ENCODE data around the gene RNF217.
"Not testable (repeated sequence)": the region's sequence is repeated elsewhere in the genome, so short reads cannot be mapped to it uniquely, and the experiment has no call there.

RNF217 gene

GRCh38 chr6:124965424-124965850 is 3.2 kb downstream of the RNF217 start:
- H3K79me2 ChIP-seq (ENCODE audit: control insufficient read depth, insufficient read depth, low read length, poor library complexity), result peaks cover 23% of the 10 kb centered on the region
- DNase-seq, result peak; percentile 40 to 61
- not testable (repeated sequence) for H3K4me3 ChIP-seq (ENCODE audit: low read depth, low read length); H3K4me1 ChIP-seq (ENCODE audit: control insufficient read depth in 1 of 2, insufficient read depth in 2 of 2, low read length in 2 of 2); H2AK5ac ChIP-seq (ENCODE audit: low read length); H3K36me3 ChIP-seq (ENCODE audit: control insufficient read depth in 1 of 2, insufficient read depth in 2 of 2, low read length in 2 of 2); H4K12ac ChIP-seq (ENCODE audit: low read depth, low read length); H2BK120ac ChIP-seq (ENCODE audit: insufficient read depth, low read length, poor library complexity); H3K9me3 ChIP-seq (ENCODE audit: insufficient read depth, low read depth, low read length); H3K14ac ChIP-seq (ENCODE audit: low read length); H3K18ac ChIP-seq (ENCODE audit: low read length); H3K23ac ChIP-seq (ENCODE audit: low read length); H4K8ac ChIP-seq (ENCODE audit: low read depth, low read length); H2BK12ac ChIP-seq (ENCODE audit: low read length); H4K91ac ChIP-seq (ENCODE audit: low read depth, low read length); H2BK5ac ChIP-seq (ENCODE audit: low read depth, low read length, poor library complexity); H3K27me3 ChIP-seq (ENCODE audit: insufficient read depth, low read length); H3K27ac ChIP-seq (ENCODE audit: low read depth, low read length); H2AFZ ChIP-seq (ENCODE audit: insufficient read depth, low read length, poor library complexity)
- no CpG with 5 or more reads among the region's 3 CpGs for WGBS (ENCODE audit: extremely low coverage, insufficient coverage, insufficient read length)
- peaks cover 21% of the 10 kb centered on the region for H3K79me1 ChIP-seq (ENCODE audit: low read length)
- peak overlapping the region; percentile 54 for H3K4me2 ChIP-seq (ENCODE audit: low read length)
- peak overlapping the region; percentile 80 for H3K4ac ChIP-seq (ENCODE audit: low read depth, low read length)
- peak overlapping the region; percentile 50 for H3K9ac ChIP-seq (ENCODE audit: low read length)

- no peak for DNase-seq
- Histone ChIP-seq H3K79me2 (ENCODE audit: control insufficient read depth, insufficient read depth, low read length, poor library complexity) (peaks cover 14% of the 10 kb centered on the region), H2BK120ac (ENCODE audit: insufficient read depth, low read length, poor library complexity) (no peak overlapping the region), H3K23ac (ENCODE audit: low read length) (no peak overlapping the region), H3K4me3 (ENCODE audit: low read depth, low read length) (no peak overlapping the region), H3K36me3 (ENCODE audit: control insufficient read depth in 1 of 2, insufficient read depth in 2 of 2, low read length in 2 of 2) (peaks cover 7 to 11% of the 10 kb centered on the region in 2 experiments), H3K4me1 (ENCODE audit: control insufficient read depth in 1 of 2, insufficient read depth in 2 of 2, low read length in 2 of 2) (peaks cover 0 to 8% of the 10 kb centered on the region in 2 experiments), H3K79me1 (ENCODE audit: low read length) (peaks cover 12% of the 10 kb centered on the region), H4K8ac (ENCODE audit: low read depth, low read length) (no peak overlapping the region), H2BK12ac (ENCODE audit: low read length) (no peak overlapping the region), H2AK5ac (ENCODE audit: low read length) (no peak overlapping the region), H3K27me3 (ENCODE audit: insufficient read depth, low read length) (peaks cover under 1% of the 10 kb centered on the region), H2AFZ (ENCODE audit: insufficient read depth, low read length, poor library complexity) (no peak overlapping the region), H3K27ac (ENCODE audit: low read depth, low read length) (no peak overlapping the region), H4K91ac (ENCODE audit: low read depth, low read length) (no peak overlapping the region), H4K12ac (ENCODE audit: low read depth, low read length) (no peak overlapping the region), H3K4me2 (ENCODE audit: low read length) (no peak overlapping the region), H3K18ac (ENCODE audit: low read length) (no peak overlapping the region), H3K14ac (ENCODE audit: low read length) (no peak overlapping the region), H2BK5ac (ENCODE audit: low read depth, low read length, poor library complexity) (no peak overlapping the region), H3K4ac (ENCODE audit: low read depth, low read length) (peak overlapping the region; percentile 42), H3K9ac (ENCODE audit: low read length) (no peak overlapping the region), H3K9me3 (ENCODE audit: insufficient read depth, low read depth, low read length) (no peaks in the 10 kb centered on the region)
- WGBS (ENCODE audit: extremely low coverage, insufficient coverage, insufficient read length), result no CpG with 5 or more reads among the region's 1 CpG
Observed at GRCh38 chr6:124967444-124967843, 5.2 kb downstream of the RNF217 start.

GRCh38 chr6:124968401-124968800 is 6.2 kb downstream of the RNF217 start:
- Histone ChIP-seq H3K4me3 (ENCODE audit: low read depth, low read length) (no peak overlapping the region), H3K36me3 (ENCODE audit: control insufficient read depth in 1 of 2, insufficient read depth in 2 of 2, low read length in 2 of 2) (peaks cover 7 to 12% of the 10 kb centered on the region in 2 experiments), H3K27ac (ENCODE audit: low read depth, low read length) (no peak overlapping the region), H3K14ac (ENCODE audit: low read length) (no peak overlapping the region), H3K27me3 (ENCODE audit: insufficient read depth, low read length) (no peaks in the 10 kb centered on the region), H3K79me2 (ENCODE audit: control insufficient read depth, insufficient read depth, low read length, poor library complexity) (peaks cover 5% of the 10 kb centered on the region), H3K23ac (ENCODE audit: low read length) (no peak overlapping the region), H3K9ac (ENCODE audit: low read length) (no peak overlapping the region), H3K4me1 (ENCODE audit: control insufficient read depth in 1 of 2, insufficient read depth in 2 of 2, low read length in 2 of 2) (peaks cover 0 to 8% of the 10 kb centered on the region in 2 experiments), H4K91ac (ENCODE audit: low read depth, low read length) (no peak overlapping the region), H2AK5ac (ENCODE audit: low read length) (no peak overlapping the region), H4K12ac (ENCODE audit: low read depth, low read length) (no peak overlapping the region), H3K18ac (ENCODE audit: low read length) (no peak overlapping the region), H2BK5ac (ENCODE audit: low read depth, low read length, poor library complexity) (no peak overlapping the region), H4K8ac (ENCODE audit: low read depth, low read length) (no peak overlapping the region), H3K9me3 (ENCODE audit: insufficient read depth, low read depth, low read length) (no peaks in the 10 kb centered on the region), H3K4ac (ENCODE audit: low read depth, low read length) (peak overlapping the region; percentile 12), H3K79me1 (ENCODE audit: low read length) (peaks cover 2% of the 10 kb centered on the region), H3K4me2 (ENCODE audit: low read length) (no peak overlapping the region), H2BK120ac (ENCODE audit: insufficient read depth, low read length, poor library complexity) (no peak overlapping the region), H2BK12ac (ENCODE audit: low read length) (no peak overlapping the region), H2AFZ (ENCODE audit: insufficient read depth, low read length, poor library complexity) (no peak overlapping the region)
- no CpG with 5 or more reads among the region's 1 CpG for WGBS (ENCODE audit: extremely low coverage, insufficient coverage, insufficient read length)
- DNase-seq, result peak; percentile 8 to 14

GRCh38 chr6:124970243-124970642 is 8.0 kb downstream of the RNF217 start:
- H3K14ac ChIP-seq (ENCODE audit: low read length), result no peak overlapping the region
- no CpG with 5 or more reads among the region's 5 CpGs for WGBS (ENCODE audit: extremely low coverage, insufficient coverage, insufficient read length)
- H3K79me1 ChIP-seq (ENCODE audit: low read length), result no peaks in the 10 kb centered on the region
- peak overlapping the region; percentile 70 for H3K4ac ChIP-seq (ENCODE audit: low read depth, low read length)
- no peak overlapping the region for H3K4me3 ChIP-seq (ENCODE audit: low read depth, low read length)
- H3K27me3 ChIP-seq (ENCODE audit: insufficient read depth, low read length), result no peaks in the 10 kb centered on the region
- no peak overlapping the region for H3K4me2 ChIP-seq (ENCODE audit: low read length)
- no peak overlapping the region for H2AK5ac ChIP-seq (ENCODE audit: low read length)
- no peak overlapping the region for H2BK12ac ChIP-seq (ENCODE audit: low read length)
- H3K36me3 ChIP-seq (ENCODE audit: control insufficient read depth in 1 of 2, insufficient read depth in 2 of 2, low read length in 2 of 2), result peaks cover 11 to 16% of the 10 kb centered on the region in 2 experiments
- peaks cover 3% of the 10 kb centered on the region for H3K79me2 ChIP-seq (ENCODE audit: control insufficient read depth, insufficient read depth, low read length, poor library complexity)
- H3K27ac ChIP-seq (ENCODE audit: low read depth, low read length), result no peak overlapping the region
- H3K4me1 ChIP-seq (ENCODE audit: control insufficient read depth in 1 of 2, insufficient read depth in 2 of 2, low read length in 2 of 2), result peaks cover 2 to 5% of the 10 kb centered on the region in 2 experiments
- no peak overlapping the region for H2AFZ ChIP-seq (ENCODE audit: insufficient read depth, low read length, poor library complexity)
- H2BK120ac ChIP-seq (ENCODE audit: insufficient read depth, low read length, poor library complexity), result no peak overlapping the region
- no peak overlapping the region for H4K8ac ChIP-seq (ENCODE audit: low read depth, low read length)
- no peak for DNase-seq
- no peaks in the 10 kb centered on the region for H3K9me3 ChIP-seq (ENCODE audit: insufficient read depth, low read depth, low read length)
- H2BK5ac ChIP-seq (ENCODE audit: low read depth, low read length, poor library complexity), result no peak overlapping the region
- H3K18ac ChIP-seq (ENCODE audit: low read length), result no peak overlapping the region
- H3K23ac ChIP-seq (ENCODE audit: low read length), result no peak overlapping the region
- H3K9ac ChIP-seq (ENCODE audit: low read length), result no peak overlapping the region
- H4K91ac ChIP-seq (ENCODE audit: low read depth, low read length), result no peak overlapping the region
- H4K12ac ChIP-seq (ENCODE audit: low read depth, low read length), result no peak overlapping the region
